Panc1 (cell line): ENCODE results near the gene POLA1. TPM values are rescaled to one million over a fixed set of nuclear protein-coding genes. Genes with fewer than 3 reads are reported as not detected.

Source experiments
- ATAC-seq: fragments of 200-7000 bp; cut with Tn5 transposase; 2 replicates; pipeline ENCODE4 v1.9.1; 2020; ENCODE audit warnings: mild to moderate bottlenecking, moderate library complexity
- BruUV-seq: library from RNA; stranded (reverse); fragments of 400-500 nt; replicated peaks from 2 replicates; lab custom pipeline; 2021; lab: Mats Ljungman, UMichigan
- CTCF ChIA-PET: fragments of 300-600 bp; sonication (Branson Sonifier 250); formaldehyde crosslinking; loops from one replicate; lab custom pipeline; 2022; ENCODE audit warnings: antibody characterized with exemption; lab: Charles Lee
- POLR2A ChIA-PET: fragments of 300-600 bp; sonication (Branson Sonifier 250); formaldehyde crosslinking; loops from one replicate; lab custom pipeline; 2022; ENCODE audit warnings: antibody characterized with exemption; lab: Charles Lee
- DNase-seq: peaks from one replicate; pipeline ENCODE4 v3.0.0-alpha.2; 2010; ENCODE audit warnings: low read depth, low spot score
- H3K27ac ChIP-seq: 2 replicates; pipeline ENCODE4 v1.5.1; 2011; ENCODE audit warnings: mild to moderate bottlenecking, low read length, inconsistent platforms
- H3K27me3 ChIP-seq: fragments of 200-500 bp; sonication (Bioruptor generic); 2 replicates; pipeline ENCODE4 v1.6.0; 2014; ENCODE audit warnings: low read length, inconsistent platforms; ENCODE audit not compliant: control insufficient read depth, insufficient read depth
- H3K36me3 ChIP-seq: fragments of 200-500 bp; sonication (Bioruptor generic); 2 replicates; pipeline ENCODE4 v1.5.1; 2014; ENCODE audit warnings: inconsistent platforms, mild to moderate bottlenecking, low read length, moderate library complexity; ENCODE audit not compliant: control insufficient read depth, insufficient read depth
- H3K4me1 ChIP-seq: 2 replicates; pipeline ENCODE4 v1.5.1; 2011; ENCODE audit warnings: inconsistent platforms, mild to moderate bottlenecking, low read length, moderate library complexity; ENCODE audit not compliant: control insufficient read depth, insufficient read depth
- H3K4me3 ChIP-seq, 2 experiments: 2 replicates each; pipeline ENCODE4 v1.5.1; 2011 to 2012; ENCODE audit warnings: low read depth in 2 of 2, low read length in 2 of 2, mild to moderate bottlenecking in 2 of 2, inconsistent platforms in 1 of 2, moderate library complexity in 1 of 2
- H3K9me3 ChIP-seq: fragments of 200-500 bp; sonication (Bioruptor generic); 2 replicates; pipeline ENCODE4 v1.5.1; 2014; ENCODE audit warnings: low read depth, mild to moderate bottlenecking, inconsistent platforms, low read length, moderate library complexity; ENCODE audit not compliant: control insufficient read depth, insufficient read depth
- POLR2AphosphoS5 ChIP-seq: IDR thresholded peaks from 2 replicates; pipeline ENCODE4 v1.6.1; 2012; ENCODE audit warnings: mild to moderate bottlenecking, low read depth, low read length, moderate library complexity
- SIN3A ChIP-seq: IDR thresholded peaks from 2 replicates; pipeline ENCODE4 v1.6.1; 2012; ENCODE audit warnings: low read depth, mild to moderate bottlenecking, low read length, moderate library complexity, borderline replicate concordance; ENCODE audit not compliant: insufficient read depth
- TCF7L2 ChIP-seq: IDR thresholded peaks from 2 replicates; pipeline ENCODE4 v1.6.1; 2011; ENCODE audit warnings: mild to moderate bottlenecking, low read depth, low read length, inconsistent platforms
- in situ Hi-C: cut with HindIII; loops from 2 replicates; pipeline ENCODE4 v1.10.0; 2016; ENCODE audit warnings: low sequenced_read_pairs, low pct_unique_long_range_greater_than_20kb
- intact Hi-C: fragments of 100-400 bp; cut with micrococcal nuclease; formaldehyde crosslinking; loops from one replicate; pipeline ENCODE4 v1.10.0; 2022; ENCODE audit not compliant: unreplicated experiment
- total RNA-seq: library from RNA; stranded (reverse); gene quantifications from one replicate; pipeline ENCODE4 v1.2.1, GENCODE V29; 2021; ENCODE audit not compliant: unreplicated experiment
- TF ChIP-seq, protein P1 (sequence below), 2 experiments: IDR thresholded peaks; 2 replicates each; pipeline ENCODE4 v1.6.1; 2011 to 2012; ENCODE audit warnings: low read depth in 2 of 2, control low read depth in 1 of 2, low read length in 1 of 2, mild to moderate bottlenecking in 1 of 2, moderate library complexity in 1 of 2; ENCODE audit not compliant: insufficient read depth in 1 of 2
- TF ChIP-seq, protein P2 (sequence below): fragments of 450-650 bp; IDR thresholded peaks from 2 replicates; pipeline ENCODE4 v1.5.1; 2017; ENCODE audit warnings: mild to moderate bottlenecking

The POLA1 gene
- total RNA-seq, 1 experiment from 2014 or later, result 10.5 TPM

DNA sequence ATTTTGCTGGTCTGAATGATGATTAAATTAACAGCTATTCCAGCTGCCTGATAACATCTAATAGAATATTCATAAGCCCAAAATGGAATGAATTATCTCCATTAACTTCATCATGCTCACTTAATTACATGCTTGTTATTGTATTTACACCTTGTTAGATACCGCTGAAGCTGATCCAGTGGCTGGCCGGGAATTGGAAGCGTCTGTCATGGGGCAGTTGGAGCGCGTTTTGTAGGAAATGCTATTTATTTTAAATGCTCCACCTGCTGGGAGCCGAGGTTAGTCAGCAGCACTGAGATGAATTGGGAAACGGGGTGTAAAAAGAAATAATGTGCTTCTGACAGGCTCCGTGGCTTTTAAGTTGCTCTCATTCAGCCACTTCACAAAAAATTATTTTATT, 296.8 kb downstream of the POLA1 start:
- in situ Hi-C loops, result no loop called here
- CTCF ChIA-PET, result interaction anchor here (0.6 kb wide), 1 partner anchor 17 kb away, joined by 3 read pairs; no protein-coding TSS in a partner anchor

DNA sequence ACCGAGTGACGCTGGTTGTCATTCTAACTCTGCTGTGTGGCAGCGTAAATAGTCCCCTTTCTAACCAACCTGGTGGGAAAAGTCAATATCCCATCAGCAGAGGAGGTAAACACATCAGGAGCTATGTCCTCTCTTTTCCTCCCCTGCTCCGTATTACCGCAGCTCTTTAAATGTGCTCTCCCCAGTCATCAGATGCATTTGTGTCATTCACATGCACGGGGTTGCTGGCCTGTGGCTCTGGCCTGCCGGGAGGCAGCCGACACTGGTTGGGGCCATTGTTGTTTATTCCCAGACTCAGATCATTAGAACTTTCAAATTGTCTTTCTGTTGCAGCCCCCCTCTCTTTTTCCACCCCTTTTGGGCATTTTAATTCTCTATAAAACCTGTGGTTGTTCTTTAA, 300.2 kb downstream of the POLA1 start:
- Histone ChIP-seq H3K4me1 (no peaks in the 10 kb centered on the region), H3K36me3 (no peaks in the 10 kb centered on the region), H3K9me3 (no peaks in the 10 kb centered on the region), H3K27me3 (no peaks in the 10 kb centered on the region), H3K4me3 (no peak overlapping the region), H3K27ac (no peak overlapping the region)
- intact Hi-C loops, result no loop called here
- no peak for ATAC-seq
- in situ Hi-C loops, result no loop called here
- ChIA-PET POLR2A (no interaction called here), CTCF (no interaction called here)
- DNase-seq, result no peak
- no TSS peak for BruUV-seq
- no peak for TF ChIP-seq POLR2AphosphoS5
- no peak for TF ChIP-seq TCF7L2
- TF ChIP-seq SIN3A, result no peak
- TF ChIP-seq, protein P1, sequence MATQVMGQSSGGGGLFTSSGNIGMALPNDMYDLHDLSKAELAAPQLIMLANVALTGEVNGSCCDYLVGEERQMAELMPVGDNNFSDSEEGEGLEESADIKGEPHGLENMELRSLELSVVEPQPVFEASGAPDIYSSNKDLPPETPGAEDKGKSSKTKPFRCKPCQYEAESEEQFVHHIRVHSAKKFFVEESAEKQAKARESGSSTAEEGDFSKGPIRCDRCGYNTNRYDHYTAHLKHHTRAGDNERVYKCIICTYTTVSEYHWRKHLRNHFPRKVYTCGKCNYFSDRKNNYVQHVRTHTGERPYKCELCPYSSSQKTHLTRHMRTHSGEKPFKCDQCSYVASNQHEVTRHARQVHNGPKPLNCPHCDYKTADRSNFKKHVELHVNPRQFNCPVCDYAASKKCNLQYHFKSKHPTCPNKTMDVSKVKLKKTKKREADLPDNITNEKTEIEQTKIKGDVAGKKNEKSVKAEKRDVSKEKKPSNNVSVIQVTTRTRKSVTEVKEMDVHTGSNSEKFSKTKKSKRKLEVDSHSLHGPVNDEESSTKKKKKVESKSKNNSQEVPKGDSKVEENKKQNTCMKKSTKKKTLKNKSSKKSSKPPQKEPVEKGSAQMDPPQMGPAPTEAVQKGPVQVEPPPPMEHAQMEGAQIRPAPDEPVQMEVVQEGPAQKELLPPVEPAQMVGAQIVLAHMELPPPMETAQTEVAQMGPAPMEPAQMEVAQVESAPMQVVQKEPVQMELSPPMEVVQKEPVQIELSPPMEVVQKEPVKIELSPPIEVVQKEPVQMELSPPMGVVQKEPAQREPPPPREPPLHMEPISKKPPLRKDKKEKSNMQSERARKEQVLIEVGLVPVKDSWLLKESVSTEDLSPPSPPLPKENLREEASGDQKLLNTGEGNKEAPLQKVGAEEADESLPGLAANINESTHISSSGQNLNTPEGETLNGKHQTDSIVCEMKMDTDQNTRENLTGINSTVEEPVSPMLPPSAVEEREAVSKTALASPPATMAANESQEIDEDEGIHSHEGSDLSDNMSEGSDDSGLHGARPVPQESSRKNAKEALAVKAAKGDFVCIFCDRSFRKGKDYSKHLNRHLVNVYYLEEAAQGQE (IDR thresholded peaks at IDR 0.05; ENCODE audit: insufficient read depth in 1 of 2, low read depth in 2 of 2, low read length in 1 of 2), result no peak
- TF ChIP-seq, protein P2, sequence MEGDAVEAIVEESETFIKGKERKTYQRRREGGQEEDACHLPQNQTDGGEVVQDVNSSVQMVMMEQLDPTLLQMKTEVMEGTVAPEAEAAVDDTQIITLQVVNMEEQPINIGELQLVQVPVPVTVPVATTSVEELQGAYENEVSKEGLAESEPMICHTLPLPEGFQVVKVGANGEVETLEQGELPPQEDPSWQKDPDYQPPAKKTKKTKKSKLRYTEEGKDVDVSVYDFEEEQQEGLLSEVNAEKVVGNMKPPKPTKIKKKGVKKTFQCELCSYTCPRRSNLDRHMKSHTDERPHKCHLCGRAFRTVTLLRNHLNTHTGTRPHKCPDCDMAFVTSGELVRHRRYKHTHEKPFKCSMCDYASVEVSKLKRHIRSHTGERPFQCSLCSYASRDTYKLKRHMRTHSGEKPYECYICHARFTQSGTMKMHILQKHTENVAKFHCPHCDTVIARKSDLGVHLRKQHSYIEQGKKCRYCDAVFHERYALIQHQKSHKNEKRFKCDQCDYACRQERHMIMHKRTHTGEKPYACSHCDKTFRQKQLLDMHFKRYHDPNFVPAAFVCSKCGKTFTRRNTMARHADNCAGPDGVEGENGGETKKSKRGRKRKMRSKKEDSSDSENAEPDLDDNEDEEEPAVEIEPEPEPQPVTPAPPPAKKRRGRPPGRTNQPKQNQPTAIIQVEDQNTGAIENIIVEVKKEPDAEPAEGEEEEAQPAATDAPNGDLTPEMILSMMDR, result no peak

More for the DNA sequence above, 296.8 kb downstream of the POLA1 start:
- POLR2A ChIA-PET, result no interaction called here
- no peak overlapping the region for H3K4me3 ChIP-seq
- TF ChIP-seq, protein P2, result 0 out of 2 replicates have a peak, but pooled peaks have one; percentile 10
- TF ChIP-seq, protein P1 (IDR thresholded peaks at IDR 0.05; ENCODE audit: insufficient read depth in 1 of 2, low read depth in 2 of 2, low read length in 1 of 2), result no peak
- H3K27me3 ChIP-seq, result no peaks in the 10 kb centered on the region
- H3K9me3 ChIP-seq, result no peaks in the 10 kb centered on the region
- ATAC-seq (no peak), DNase-seq (no peak)
- H3K27ac ChIP-seq, result no peak overlapping the region
- H3K4me1 ChIP-seq, result no peaks in the 10 kb centered on the region
- no peaks in the 10 kb centered on the region for H3K36me3 ChIP-seq
- BruUV-seq, result no TSS peak
- intact Hi-C loops, result no loop called here
